GM12872 (cell line): ENCODE results near the gene CSF2.

ENCODE experiments used
- CTCF ChIP-seq: IDR thresholded peaks from 3 replicates; pipeline ENCODE4 v1.5.1; 2011; ENCODE audit warnings: low read depth, mild to moderate bottlenecking, low read length, moderate library complexity; ENCODE audit not compliant: insufficient read depth

CSF2 gene

GRCh38 chr5:132055808-132056609 is 17.6 kb upstream of the CSF2 start:
- no peak for TF ChIP-seq CTCF

- TF ChIP-seq CTCF, result no peak
Observed at GRCh38 chr5:132056610-132057497, 16.7 kb upstream of the CSF2 start.

GRCh38 chr5:132057498-132058255 is 15.9 kb upstream of the CSF2 start:
- no peak for TF ChIP-seq CTCF

- TF ChIP-seq CTCF, result no peak
Observed at GRCh38 chr5:132058646-132059042, 14.9 kb upstream of the CSF2 start.

GRCh38 chr5:132059043-132059695 is 14.4 kb upstream of the CSF2 start:
- no peak for TF ChIP-seq CTCF

- TF ChIP-seq CTCF, result no peak
Observed at GRCh38 chr5:132059696-132060500, 13.7 kb upstream of the CSF2 start.
